Endothelial cell of umbilical vein (primary cell): ENCODE results near the gene LOX. TPM values are rescaled to one million over a fixed set of nuclear protein-coding genes. Genes with fewer than 3 reads are reported as not detected.

Source experiments
- BruUV-seq: library from RNA; stranded (reverse); fragments of 400-500 nt; replicated peaks from 2 replicates; lab custom pipeline; 2021; lab: Mats Ljungman, UMichigan
- CTCF ChIA-PET: fragments of 300-600, 350-600 bp; sonication (Branson Sonifier 250); formaldehyde crosslinking; loops from one replicate; lab custom pipeline; 2021; ENCODE audit warnings: antibody characterized with exemption, inconsistent platforms; lab: Charles Lee
- POLR2A ChIA-PET: fragments of 300-600, 350-600 bp; sonication (Branson Sonifier 250); formaldehyde crosslinking; loops from one replicate; lab custom pipeline; 2021; ENCODE audit warnings: antibody characterized with exemption, inconsistent platforms; lab: Charles Lee
- DNase-seq: peaks from one replicate; pipeline ENCODE4 v3.0.0-alpha.2; 2011; ENCODE audit warnings: low read depth, low spot score
- FAIRE-seq: peaks from 2 replicates; lab custom pipeline; 2011; peaks lifted over from hg19 to GRCh38; lab: Jason Lieb, UNC
- H2AFZ ChIP-seq: 2 replicates; pipeline ENCODE4 v1.6.0; 2012; ENCODE audit warnings: low read depth, low read length, control low read depth, inconsistent platforms
- H3K27ac ChIP-seq: 2 replicates; pipeline ENCODE4 v1.5.1; 2011; ENCODE audit warnings: low read depth, mild to moderate bottlenecking, control low read depth, low read length, moderate library complexity; ENCODE audit not compliant: insufficient read depth
- H3K27me3 ChIP-seq, 2 experiments: 2 replicates each; pipeline versions ENCODE4 v1.6.0 to v1.6.1; 2011; ENCODE audit warnings: low read length in 2 of 2, mixed read lengths in 1 of 2; ENCODE audit not compliant: control insufficient read depth in 2 of 2, insufficient read depth in 2 of 2
- H3K36me3 ChIP-seq, 2 experiments: 2 replicates in 1 of 2; 3 replicates in 1 of 2; pipeline ENCODE4 v1.5.1; 2011; ENCODE audit warnings: low read length in 2 of 2, mild to moderate bottlenecking in 1 of 2, moderate library complexity in 1 of 2; ENCODE audit not compliant: control insufficient read depth in 2 of 2, insufficient read depth in 2 of 2; ENCODE audit errors: extremely low read depth in 1 of 2
- H3K4me1 ChIP-seq: 3 replicates; pipeline ENCODE4 v1.5.1; 2011; ENCODE audit warnings: mild to moderate bottlenecking, low read length; ENCODE audit not compliant: control insufficient read depth, insufficient read depth; ENCODE audit errors: extremely low read depth
- H3K4me2 ChIP-seq: 2 replicates; pipeline ENCODE4 v1.6.1; 2011; ENCODE audit warnings: low read length, control low read depth, mixed read lengths; ENCODE audit not compliant: insufficient read depth
- H3K4me3 ChIP-seq, 3 experiments: fragments of 200-600 bp in 1 of 3; sonication (generic), shearing (Covaris generic) in 1 of 3; replicated peaks in 1 of 3; 2 replicates each; pipeline ENCODE4 v1.5.1; 2011 to 2016; ENCODE audit warnings: control low read depth in 3 of 3, low read length in 3 of 3, mild to moderate bottlenecking in 2 of 3, inconsistent platforms in 1 of 3, low read depth in 1 of 3, moderate library complexity in 1 of 3; ENCODE audit not compliant: insufficient read depth in 1 of 3
- H3K79me2 ChIP-seq: 2 replicates; pipeline ENCODE4 v1.6.0; 2012; ENCODE audit warnings: low read length, inconsistent platforms; ENCODE audit not compliant: control insufficient read depth, insufficient read depth
- H3K9ac ChIP-seq: replicated peaks from 2 replicates; pipeline ENCODE3; 2011; ENCODE audit warnings: low read length, control low read depth; ENCODE audit not compliant: insufficient read depth; ENCODE audit errors: extremely low read depth
- H3K9me1 ChIP-seq: replicated peaks from 3 replicates; pipeline ENCODE4 v1.6.0; 2011; ENCODE audit warnings: mild to moderate bottlenecking, low read length; ENCODE audit not compliant: control insufficient read depth, insufficient read depth; ENCODE audit errors: extremely low read depth
- H3K9me3 ChIP-seq: replicated peaks from 2 replicates; pipeline ENCODE4 v1.5.1; 2012; ENCODE audit warnings: low read length, inconsistent platforms; ENCODE audit not compliant: control insufficient read depth, insufficient read depth
- H4K20me1 ChIP-seq: replicated peaks from 2 replicates; pipeline ENCODE3; 2011; ENCODE audit warnings: mild to moderate bottlenecking, low read length; ENCODE audit not compliant: control insufficient read depth, insufficient read depth; ENCODE audit errors: extremely low read depth
- EZH2 ChIP-seq: IDR thresholded peaks from 2 replicates; pipeline ENCODE4 v1.6.1; 2012; ENCODE audit warnings: borderline replicate concordance, low read depth, mild to moderate bottlenecking, moderate library complexity, low read length, inconsistent platforms; ENCODE audit not compliant: severe bottlenecking
- FOS ChIP-seq: IDR thresholded peaks from 2 replicates; pipeline ENCODE4 v1.6.1; 2011; ENCODE audit warnings: mild to moderate bottlenecking, low read length, moderate library complexity, borderline replicate concordance; ENCODE audit not compliant: insufficient read depth
- GATA2 ChIP-seq: IDR thresholded peaks from 2 replicates; pipeline ENCODE4 v1.7.0; 2011; ENCODE audit warnings: low read depth, mild to moderate bottlenecking, moderate library complexity, mixed read lengths, low read length; ENCODE audit not compliant: insufficient read length, insufficient read depth
- JUN ChIP-seq: IDR thresholded peaks from 2 replicates; pipeline ENCODE4 v1.6.1; 2011; ENCODE audit warnings: borderline replicate concordance, low read depth; ENCODE audit not compliant: insufficient read length, insufficient read depth
- MAX ChIP-seq: IDR thresholded peaks from 2 replicates; pipeline ENCODE4 v1.6.1; 2011; ENCODE audit not compliant: insufficient read depth, insufficient read length
- MYC ChIP-seq: IDR thresholded peaks from one replicate; pipeline ENCODE4 v1.6.1; 2011; ENCODE audit warnings: mild to moderate bottlenecking, low read depth, low read length
- POLR2A ChIP-seq: IDR thresholded peaks from 2 replicates; pipeline ENCODE4 v1.6.1; 2012; ENCODE audit warnings: low read depth, mild to moderate bottlenecking, control low read depth, low read length
- POLR2AphosphoS5 ChIP-seq: IDR thresholded peaks from 2 replicates; pipeline ENCODE4 v1.6.1; 2012; ENCODE audit warnings: low read depth, mild to moderate bottlenecking, control low read depth, low read length, moderate library complexity; ENCODE audit not compliant: insufficient read depth
- dilution Hi-C: fragments of 300-500 bp; cut with MboI; formaldehyde crosslinking; loops from one replicate; pipeline ENCODE4 v1.15.0; 2019; ENCODE audit warnings: low sequenced_read_pairs; ENCODE audit not compliant: extremely low pct_ligation_motif_present
- intact Hi-C: fragments of 100-400 bp; cut with micrococcal nuclease; formaldehyde crosslinking; loops from one replicate; pipeline ENCODE4 v1.10.0; 2022
- polyA plus RNA-seq, 4 experiments: library from polyadenylated mRNA; depleted of rRNA in 3 of 4; stranded (reverse) in 3 of 4; unstranded in 1 of 4; fragments of >200 nt; gene quantifications; 2 replicates each; pipeline versions ENCODE4 v1.2.1 to v1.2.3, GENCODE V29; 2011 to 2012; ENCODE audit warnings: missing spikeins in 1 of 4
- total RNA-seq: library from RNA; stranded (reverse); gene quantifications from 2 replicates; pipeline ENCODE4 v1.2.3, GENCODE V29; 2021
- TF ChIP-seq, protein P1 (sequence below), 2 donors: IDR thresholded peaks; 1 replicate in 1 of 2; 2 replicates in 1 of 2; pipeline ENCODE4 v1.5.1; 2011; ENCODE audit warnings: low read length in 2 of 2, mild to moderate bottlenecking in 2 of 2, moderate library complexity in 2 of 2, control low read depth in 1 of 2, inconsistent platforms in 1 of 2, low read depth in 1 of 2; ENCODE audit not compliant: insufficient read depth in 1 of 2; ENCODE audit errors: extremely low read depth in 1 of 2

The LOX gene
- total and polyA plus RNA-seq, 2 donors (not counting 3 experiments of a cell fraction or from before 2014, with no cell fraction given): 39.0 to 79.1 TPM

- BruUV-seq: no TSS peak
- no peaks in the 10 kb centered on the region for H4K20me1 ChIP-seq
- H3K9ac ChIP-seq: no peak overlapping the region
- ChIA-PET CTCF (interaction anchor here (0.8 to 1.5 kb wide), 2 partner anchors 14 to 46 kb away, joined by 3 to 8 read pairs; no protein-coding TSS in a partner anchor), POLR2A (no interaction called here)
- no peaks in the 10 kb centered on the region for H3K4me1 ChIP-seq
- intact Hi-C loops: loop anchor here (1.0 kb wide), 1 partner anchor 46 kb away; no protein-coding TSS in a partner anchor
- no peak overlapping the region for H3K27ac ChIP-seq
- H3K27me3 ChIP-seq: no peaks in the 10 kb centered on the region
- TF ChIP-seq GATA2: no peak
- TF ChIP-seq, protein P1, sequence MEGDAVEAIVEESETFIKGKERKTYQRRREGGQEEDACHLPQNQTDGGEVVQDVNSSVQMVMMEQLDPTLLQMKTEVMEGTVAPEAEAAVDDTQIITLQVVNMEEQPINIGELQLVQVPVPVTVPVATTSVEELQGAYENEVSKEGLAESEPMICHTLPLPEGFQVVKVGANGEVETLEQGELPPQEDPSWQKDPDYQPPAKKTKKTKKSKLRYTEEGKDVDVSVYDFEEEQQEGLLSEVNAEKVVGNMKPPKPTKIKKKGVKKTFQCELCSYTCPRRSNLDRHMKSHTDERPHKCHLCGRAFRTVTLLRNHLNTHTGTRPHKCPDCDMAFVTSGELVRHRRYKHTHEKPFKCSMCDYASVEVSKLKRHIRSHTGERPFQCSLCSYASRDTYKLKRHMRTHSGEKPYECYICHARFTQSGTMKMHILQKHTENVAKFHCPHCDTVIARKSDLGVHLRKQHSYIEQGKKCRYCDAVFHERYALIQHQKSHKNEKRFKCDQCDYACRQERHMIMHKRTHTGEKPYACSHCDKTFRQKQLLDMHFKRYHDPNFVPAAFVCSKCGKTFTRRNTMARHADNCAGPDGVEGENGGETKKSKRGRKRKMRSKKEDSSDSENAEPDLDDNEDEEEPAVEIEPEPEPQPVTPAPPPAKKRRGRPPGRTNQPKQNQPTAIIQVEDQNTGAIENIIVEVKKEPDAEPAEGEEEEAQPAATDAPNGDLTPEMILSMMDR (IDR thresholded peaks at IDR 0.05; ENCODE audit: extremely low read depth in 1 of 2, insufficient read depth in 1 of 2, low read depth in 1 of 2, low read length in 2 of 2): no peak
- TF ChIP-seq POLR2A: no peak
- TF ChIP-seq POLR2AphosphoS5: no peak
- no peak for TF ChIP-seq JUN
- no peak for TF ChIP-seq MAX
- no peak for TF ChIP-seq MYC
- no peak for TF ChIP-seq EZH2
- no peak for TF ChIP-seq FOS
- H2AFZ ChIP-seq: no peak overlapping the region
- no peaks in the 10 kb centered on the region for H3K36me3 ChIP-seq
- no peaks in the 10 kb centered on the region for H3K79me2 ChIP-seq
- no peak for FAIRE-seq
- no peak overlapping the region for H3K4me2 ChIP-seq
- no peak overlapping the region for H3K4me3 ChIP-seq
- dilution Hi-C loops: no loop called here
- no peak for DNase-seq
- no peaks in the 10 kb centered on the region for H3K9me3 ChIP-seq
- H3K9me1 ChIP-seq: no peaks in the 10 kb centered on the region
Measured at GRCh38 chr5:122029818-122030217, 48.2 kb downstream of the LOX start.
